Mesendoderm (in vitro differentiated cells): Measurements from ENCODE around the gene INTU.

Source experiments
- DNase-seq: peaks from one replicate; pipeline ENCODE4 v3.0.0; 2013
- H2AK5ac ChIP-seq: 2 replicates; pipeline ENCODE4 v1.6.1; 2013; ENCODE audit warnings: low read length, inconsistent platforms
- H2BK120ac ChIP-seq: 2 replicates; pipeline ENCODE4 v1.6.1; 2013; ENCODE audit warnings: low read depth, mild to moderate bottlenecking, low read length, moderate library complexity, mixed read lengths
- H2BK15ac ChIP-seq: replicated peaks from 2 replicates; pipeline ENCODE4 v1.6.1; 2013; ENCODE audit warnings: low read depth, mild to moderate bottlenecking, moderate library complexity
- H2BK5ac ChIP-seq: 2 replicates; pipeline ENCODE4 v1.6.1; 2013; ENCODE audit warnings: low read length, inconsistent platforms
- H3K18ac ChIP-seq: 2 replicates; pipeline ENCODE4 v1.6.1; 2013; ENCODE audit warnings: mild to moderate bottlenecking, low read length, mixed read lengths
- H3K23ac ChIP-seq: one replicate; pipeline ENCODE4 v1.6.1; 2013; ENCODE audit warnings: low read length
- H3K27ac ChIP-seq: 2 replicates; pipeline ENCODE4 v1.5.1; 2013; ENCODE audit warnings: low read depth, mild to moderate bottlenecking, inconsistent platforms, low read length, moderate library complexity
- H3K27me3 ChIP-seq: 2 replicates; pipeline ENCODE4 v1.6.1; 2013; ENCODE audit warnings: low read length, control low read depth, mild to moderate bottlenecking, inconsistent platforms; ENCODE audit not compliant: insufficient read depth, poor library complexity
- H3K36me3 ChIP-seq: 2 replicates; pipeline ENCODE4 v1.6.1; 2013; ENCODE audit warnings: low read length, inconsistent platforms; ENCODE audit not compliant: control insufficient read depth, insufficient read depth
- H3K4ac ChIP-seq: one replicate; pipeline ENCODE4 v1.6.1; 2013; ENCODE audit warnings: low read depth, mild to moderate bottlenecking, low read length, moderate library complexity
- H3K4me1 ChIP-seq: 2 replicates; pipeline ENCODE4 v1.6.1; 2013; ENCODE audit warnings: low read depth, low read length, inconsistent platforms; ENCODE audit not compliant: control insufficient read depth
- H3K4me2 ChIP-seq: 2 replicates; pipeline ENCODE4 v1.6.1; 2013; ENCODE audit warnings: low read length
- H3K4me3 ChIP-seq: 2 replicates; pipeline ENCODE4 v1.5.1; 2013; ENCODE audit warnings: mild to moderate bottlenecking, low read length
- H3K56ac ChIP-seq: one replicate; pipeline ENCODE4 v1.6.1; 2013; ENCODE audit warnings: low read length
- H3K79me1 ChIP-seq: 2 replicates; pipeline ENCODE4 v1.6.1; 2013; ENCODE audit warnings: low read length, inconsistent platforms
- H3K79me2 ChIP-seq: 2 replicates; pipeline ENCODE4 v1.6.1; 2013; ENCODE audit warnings: mild to moderate bottlenecking, low read length; ENCODE audit not compliant: control insufficient read depth, insufficient read depth
- H3K9ac ChIP-seq: 2 replicates; pipeline ENCODE4 v1.6.1; 2013; ENCODE audit warnings: low read length, inconsistent platforms
- H4K5ac ChIP-seq: one replicate; pipeline ENCODE4 v1.6.1; 2013; ENCODE audit warnings: low read length
- H4K8ac ChIP-seq: one replicate; pipeline ENCODE4 v1.6.1; 2013; ENCODE audit warnings: low read depth, mild to moderate bottlenecking, control low read depth, low read length, moderate library complexity
- WGBS: extraction: QIAGEN DNeasy Blood & Tissue Kit; methylation state at CpG from one replicate; pipeline ENCODE4 v1.1.7; 2013; ENCODE audit warnings: low lambda C conversion rate, missing lambda C conversion rate; ENCODE audit not compliant: insufficient coverage; ENCODE audit errors: extremely low coverage; 5-methylcytosine and 5-hydroxymethylcytosine counted together

INTU gene

DNA sequence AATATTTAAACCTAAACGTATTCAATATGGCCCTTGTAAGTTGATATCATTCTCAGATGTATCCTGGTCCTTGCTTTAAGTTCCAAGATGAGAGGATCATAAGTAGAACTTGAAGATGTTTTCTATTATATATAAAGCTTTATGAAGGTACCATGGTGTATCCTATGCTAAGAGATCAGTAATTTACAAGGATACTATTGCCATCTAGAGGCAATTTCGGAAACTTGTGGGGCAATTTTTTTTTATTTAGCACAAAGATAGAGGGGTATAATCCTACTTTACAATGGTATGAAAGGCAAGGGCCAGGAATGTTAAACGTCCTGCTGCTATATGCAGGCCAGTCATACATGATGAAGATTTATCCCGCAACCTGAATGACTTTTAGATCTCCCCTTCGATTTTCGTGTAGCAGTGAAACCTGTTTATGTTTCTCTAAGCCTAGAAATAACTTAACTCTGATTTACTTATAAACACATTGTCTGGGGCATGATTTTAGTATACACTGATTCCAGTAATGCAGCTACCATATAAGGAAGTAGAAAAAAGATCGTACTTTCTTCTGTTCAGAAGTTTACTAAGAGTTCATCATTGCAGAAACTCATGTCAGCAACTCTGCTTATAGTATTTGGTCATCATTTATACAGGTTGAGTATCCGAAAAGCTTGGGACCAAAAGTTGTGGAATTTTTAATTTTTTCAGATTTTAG is 100.0 kb downstream of the INTU start:
- Histone ChIP-seq H3K27ac (no peak overlapping the region), H3K4me3 (no peak overlapping the region), H4K8ac (no peak overlapping the region), H3K4me1 (no peaks in the 10 kb centered on the region), H3K79me1 (no peaks in the 10 kb centered on the region), H2AK5ac (no peak overlapping the region), H3K56ac (no peak overlapping the region), H3K9ac (no peak overlapping the region), H3K4ac (no peak overlapping the region), H4K5ac (no peak overlapping the region), H3K79me2 (no peaks in the 10 kb centered on the region), H3K18ac (no peak overlapping the region), H2BK120ac (no peak overlapping the region), H3K23ac (no peak overlapping the region), H2BK15ac (no peak overlapping the region), H2BK5ac (no peak overlapping the region), H3K36me3 (no peaks in the 10 kb centered on the region), H3K4me2 (no peak overlapping the region), H3K27me3 (no peaks in the 10 kb centered on the region)
- no CpG with 5 or more reads among the region's 8 CpGs for WGBS
- DNase-seq: peak; percentile 60

DNA sequence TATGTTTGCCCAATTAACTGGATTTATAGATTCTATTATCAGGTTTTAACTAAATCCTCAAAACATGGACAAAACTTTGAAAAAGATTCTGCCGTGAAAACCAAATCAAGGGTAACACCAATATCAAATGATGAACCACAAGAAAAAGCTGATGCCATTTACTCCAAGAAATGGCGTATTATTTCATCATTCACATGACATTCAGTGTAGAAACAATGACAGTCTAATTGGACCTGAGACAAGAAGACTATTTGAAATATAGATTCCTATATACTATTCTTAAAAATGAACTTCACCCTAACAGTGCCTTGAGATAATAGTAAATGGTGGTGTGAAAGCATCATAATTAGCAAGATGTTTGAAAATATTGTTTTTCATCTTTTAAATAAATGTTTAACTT is 102.2 kb downstream of the INTU start:
- Histone ChIP-seq H3K23ac (no peak overlapping the region), H3K27me3 (no peaks in the 10 kb centered on the region), H3K27ac (no peak overlapping the region), H3K79me1 (no peaks in the 10 kb centered on the region), H3K18ac (no peak overlapping the region), H3K4ac (no peak overlapping the region), H3K4me3 (no peak overlapping the region), H3K36me3 (no peaks in the 10 kb centered on the region), H3K4me1 (no peaks in the 10 kb centered on the region), H4K5ac (no peak overlapping the region), H3K4me2 (no peak overlapping the region), H3K79me2 (no peaks in the 10 kb centered on the region), H2BK15ac (no peak overlapping the region), H3K9ac (no peak overlapping the region), H2BK120ac (no peak overlapping the region), H2BK5ac (no peak overlapping the region), H4K8ac (no peak overlapping the region), H3K56ac (no peak overlapping the region), H2AK5ac (no peak overlapping the region)
- no peak for DNase-seq
- WGBS: no CpG with 5 or more reads among the region's 2 CpGs

DNA sequence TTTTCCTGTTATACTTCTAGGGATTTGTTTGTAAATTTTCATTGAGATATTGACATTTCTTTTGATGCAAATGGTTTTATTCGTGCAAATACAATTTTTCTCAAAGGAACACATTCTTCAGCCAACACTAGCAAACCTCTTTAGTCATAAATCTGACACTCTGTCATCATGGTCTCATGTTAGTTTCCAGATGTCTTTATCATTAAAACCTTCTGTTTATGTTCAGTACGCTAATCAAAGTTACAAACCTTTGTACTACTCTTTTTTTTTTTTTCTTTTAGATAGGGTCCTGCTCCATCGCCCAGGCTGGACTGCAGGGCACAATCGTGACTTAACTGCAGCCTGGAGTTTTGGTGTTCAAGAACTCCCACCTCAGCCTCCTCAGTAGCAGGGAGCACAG is 104.5 kb downstream of the INTU start:
- Histone ChIP-seq H3K18ac (no peak overlapping the region), H3K56ac (no peak overlapping the region), H4K8ac (no peak overlapping the region), H4K5ac (no peak overlapping the region), H3K4me3 (no peak overlapping the region), H3K79me2 (no peaks in the 10 kb centered on the region), H3K4me1 (no peaks in the 10 kb centered on the region), H2BK120ac (no peak overlapping the region), H3K9ac (no peak overlapping the region), H3K27ac (no peak overlapping the region), H3K27me3 (no peaks in the 10 kb centered on the region), H3K79me1 (no peaks in the 10 kb centered on the region), H2BK5ac (no peak overlapping the region), H2AK5ac (no peak overlapping the region), H2BK15ac (no peak overlapping the region), H3K23ac (no peak overlapping the region), H3K4ac (no peak overlapping the region), H3K4me2 (no peak overlapping the region), H3K36me3 (no peaks in the 10 kb centered on the region)
- DNase-seq: no peak
- WGBS: no CpG with 5 or more reads among the region's 4 CpGs

DNA sequence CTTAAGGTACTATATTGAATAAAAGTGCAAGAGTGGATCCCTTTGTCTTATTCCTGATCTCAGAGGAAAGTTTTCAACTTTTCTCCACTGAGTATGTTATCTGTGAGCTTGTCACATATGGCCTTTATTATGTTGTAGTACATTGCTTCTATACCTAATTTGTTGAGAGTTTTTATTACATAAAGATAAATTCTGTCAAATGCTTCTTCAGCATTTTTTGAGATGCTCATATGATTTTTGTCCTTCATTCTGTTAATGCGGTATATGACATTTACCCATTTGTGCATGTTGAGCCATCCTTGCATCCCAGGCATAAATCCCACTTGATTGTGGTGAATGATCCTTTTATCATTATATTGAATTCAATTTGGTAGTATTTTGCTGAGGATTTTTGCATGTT is 108.5 kb downstream of the INTU start:
- Histone ChIP-seq H3K23ac (no peak overlapping the region), H3K79me2 (no peaks in the 10 kb centered on the region), H3K18ac (no peak overlapping the region), H3K79me1 (no peaks in the 10 kb centered on the region), H3K9ac (no peak overlapping the region), H2BK120ac (no peak overlapping the region), H2BK15ac (no peak overlapping the region), H4K5ac (no peak overlapping the region), H3K27me3 (no peaks in the 10 kb centered on the region), H4K8ac (no peak overlapping the region), H3K36me3 (no peaks in the 10 kb centered on the region), H3K27ac (no peak overlapping the region), H2AK5ac (no peak overlapping the region), H3K4me3 (no peak overlapping the region), H3K4ac (no peak overlapping the region), H3K56ac (no peak overlapping the region), H3K4me1 (no peaks in the 10 kb centered on the region), H3K4me2 (no peak overlapping the region), H2BK5ac (no peak overlapping the region)
- no peak for DNase-seq
- no CpG with 5 or more reads among the region's 1 CpG for WGBS

DNA sequence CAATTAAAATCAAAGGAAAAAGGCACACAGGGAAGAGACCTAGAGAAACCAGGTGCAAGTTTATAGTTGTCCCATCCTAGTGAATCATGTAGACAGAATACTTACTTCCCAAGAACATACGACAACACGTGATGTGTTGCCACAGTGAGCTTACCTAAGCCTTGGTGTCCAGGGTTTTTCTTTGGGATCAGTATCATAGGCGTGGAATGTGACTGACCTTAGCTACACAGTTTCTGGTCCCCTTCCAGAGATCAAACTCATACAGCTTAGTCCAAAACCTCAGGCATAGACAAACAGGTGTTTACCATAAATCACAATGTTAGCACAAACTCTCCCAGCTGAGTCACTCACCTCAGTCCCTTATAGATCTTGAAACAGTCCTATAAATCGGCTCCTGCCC is 115.1 kb downstream of the INTU start:
- H3K27ac ChIP-seq: no peak overlapping the region
- WGBS: no CpG with 5 or more reads among the region's 4 CpGs
- no peaks in the 10 kb centered on the region for H3K79me1 ChIP-seq
- no peak overlapping the region for H4K5ac ChIP-seq
- no peak overlapping the region for H4K8ac ChIP-seq
- no peak overlapping the region for H3K56ac ChIP-seq
- no peaks in the 10 kb centered on the region for H3K27me3 ChIP-seq
- H3K9ac ChIP-seq: no peak overlapping the region
- no peaks in the 10 kb centered on the region for H3K79me2 ChIP-seq
- no peak for DNase-seq
- H2BK15ac ChIP-seq: no peak overlapping the region
- no peak overlapping the region for H2BK5ac ChIP-seq
- no peak overlapping the region for H3K4me2 ChIP-seq
- H3K4me1 ChIP-seq: no peaks in the 10 kb centered on the region
- H3K18ac ChIP-seq: no peak overlapping the region
- H2AK5ac ChIP-seq: no peak overlapping the region
- no peak overlapping the region for H3K23ac ChIP-seq
- H3K36me3 ChIP-seq: no peaks in the 10 kb centered on the region
- no peak overlapping the region for H3K4ac ChIP-seq
- no peak overlapping the region for H3K4me3 ChIP-seq
- H2BK120ac ChIP-seq: no peak overlapping the region

DNA sequence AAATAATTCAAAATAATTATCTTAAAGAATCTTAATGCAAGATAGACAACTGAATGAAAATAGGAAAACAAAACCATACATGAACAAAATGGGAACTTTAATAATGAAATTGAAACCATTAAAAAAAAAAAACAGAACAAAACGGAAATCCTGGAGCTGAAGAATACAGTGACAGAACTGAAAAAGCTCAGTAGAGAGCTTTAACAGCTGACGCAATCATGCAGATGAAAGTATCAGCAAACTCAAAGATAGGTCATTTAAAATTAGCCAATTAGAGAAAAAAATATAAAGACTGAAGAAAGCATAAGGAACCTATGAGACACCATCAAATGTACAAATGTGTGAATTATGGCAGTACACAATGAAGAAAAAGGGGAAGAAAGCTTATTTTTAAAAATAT is 116.2 kb downstream of the INTU start:
- no peaks in the 10 kb centered on the region for H3K36me3 ChIP-seq
- no peaks in the 10 kb centered on the region for H3K27me3 ChIP-seq
- H3K79me1 ChIP-seq: no peaks in the 10 kb centered on the region
- H2BK5ac ChIP-seq: no peak overlapping the region
- no peak overlapping the region for H2BK120ac ChIP-seq
- H2AK5ac ChIP-seq: no peak overlapping the region
- no peak overlapping the region for H2BK15ac ChIP-seq
- H3K4ac ChIP-seq: no peak overlapping the region
- H3K79me2 ChIP-seq: no peaks in the 10 kb centered on the region
- H3K18ac ChIP-seq: no peak overlapping the region
- H4K5ac ChIP-seq: no peak overlapping the region
- no peak overlapping the region for H3K23ac ChIP-seq
- DNase-seq: no peak
- no peak overlapping the region for H3K4me3 ChIP-seq
- no peak overlapping the region for H3K27ac ChIP-seq
- H3K4me1 ChIP-seq: no peaks in the 10 kb centered on the region
- no peak overlapping the region for H4K8ac ChIP-seq
- H3K4me2 ChIP-seq: no peak overlapping the region
- no CpG with 5 or more reads among the region's 2 CpGs for WGBS
- H3K9ac ChIP-seq: no peak overlapping the region
- H3K56ac ChIP-seq: no peak overlapping the region
